HepG2 (cell line): ENCODE measurements around the gene ZNF544. TPM values are rescaled to one million over a fixed set of nuclear protein-coding genes. Genes with fewer than 3 reads are reported as not detected.

Experiments used
- ESRRA ChIP-seq: sonication (generic); formaldehyde crosslinking; IDR thresholded peaks from 2 replicates; pipeline ENCODE4 v1.5.1; 2020; ENCODE audit warnings: mild to moderate bottlenecking, low read depth, missing genetic modification reagents
- KDM3A ChIP-seq: IDR thresholded peaks from 2 replicates; pipeline ENCODE4 v1.6.1; 2018; ENCODE audit warnings: low read depth, missing compliant biosample characterization
- MED13 ChIP-seq: sonication (generic); formaldehyde crosslinking; IDR thresholded peaks from 2 replicates; pipeline ENCODE4 v1.5.0; 2020; ENCODE audit warnings: missing genetic modification reagents
- MIER3 ChIP-seq: IDR thresholded peaks from 2 replicates; pipeline ENCODE4 v1.6.1; 2016; ENCODE audit warnings: missing compliant biosample characterization, borderline replicate concordance
- NFKB2 ChIP-seq: sonication (generic); formaldehyde crosslinking; IDR thresholded peaks from 2 replicates; pipeline ENCODE4 v1.4.0; 2020; ENCODE audit warnings: missing genetic modification reagents, borderline replicate concordance
- RAD51 ChIP-seq: fragments of 450-650 bp; IDR thresholded peaks from 2 replicates; pipeline ENCODE4 v1.6.1; 2016; ENCODE audit warnings: borderline replicate concordance
- SALL2 ChIP-seq: sonication (generic); formaldehyde crosslinking; IDR thresholded peaks from 2 replicates; pipeline ENCODE4 v1.8.1; 2023; ENCODE audit warnings: mild to moderate bottlenecking, missing genetic modification reagents, inconsistent platforms
- TCF7L2 ChIP-seq: IDR thresholded peaks from 2 replicates; pipeline ENCODE4 v1.6.1; 2011; ENCODE audit warnings: mild to moderate bottlenecking, low read depth, low read length, moderate library complexity
- TEAD2 ChIP-seq: sonication (generic); formaldehyde crosslinking; IDR thresholded peaks from 2 replicates; pipeline ENCODE4 v1.9.0; 2021; ENCODE audit warnings: missing genetic modification reagents
- YEATS2 ChIP-seq: sonication (generic); formaldehyde crosslinking; IDR thresholded peaks from 2 replicates; pipeline ENCODE4 v1.4.0; 2020; ENCODE audit warnings: missing genetic modification reagents, borderline replicate concordance
- ZBTB42 ChIP-seq: sonication (generic); formaldehyde crosslinking; IDR thresholded peaks from 2 replicates; pipeline ENCODE4 v1.5.0; 2020; ENCODE audit warnings: mild to moderate bottlenecking, missing genetic modification reagents
- ZC3H4 ChIP-seq: sonication (generic); formaldehyde crosslinking; IDR thresholded peaks from 2 replicates; pipeline ENCODE4 v1.4.0; 2020; ENCODE audit warnings: missing genetic modification reagents, borderline replicate concordance
- ZKSCAN1 ChIP-seq: fragments of 150-350 bp; IDR thresholded peaks from 2 replicates; pipeline ENCODE4 v1.6.1; 2014; ENCODE audit warnings: low read length
- ZNF12 ChIP-seq: sonication (generic); formaldehyde crosslinking; IDR thresholded peaks from 2 replicates; pipeline ENCODE4 v1.5.0; 2020; ENCODE audit warnings: missing genetic modification reagents
- ZNF17 ChIP-seq: sonication (generic); formaldehyde crosslinking; IDR thresholded peaks from 2 replicates; pipeline ENCODE4 v1.5.0; 2020; ENCODE audit warnings: mild to moderate bottlenecking, missing genetic modification reagents
- ZNF230 ChIP-seq: sonication (generic); formaldehyde crosslinking; IDR thresholded peaks from 2 replicates; pipeline ENCODE4 v1.4.0; 2020; ENCODE audit warnings: mild to moderate bottlenecking, missing genetic modification reagents
- ZNF343 ChIP-seq: sonication (generic); formaldehyde crosslinking; IDR thresholded peaks from 2 replicates; pipeline ENCODE4 v1.4.0; 2020; ENCODE audit warnings: mild to moderate bottlenecking, missing genetic modification reagents
- polyA plus RNA-seq, 8 experiments: library from polyadenylated mRNA; depleted of rRNA in 3 of 8; stranded (reverse) in 7 of 8; unstranded in 1 of 8; fragments of >200 nt; fragmentation: Illumina TruSeq in 4 of 8; extraction: Trizol in 4 of 8; gene quantifications; 2 replicates each; pipeline versions ENCODE4 v1.2.1 to v1.2.3, GENCODE V29; 2011 to 2016; ENCODE audit warnings: low read depth in 4 of 8, missing spikeins in 1 of 8, mixed read lengths in 1 of 8; ENCODE audit not compliant: insufficient read depth in 1 of 8
- total RNA-seq, 5 experiments: library from RNA; depleted of rRNA; stranded (reverse); fragments of >200 nt; fragmentation: Illumina TruSeq; extraction: Trizol; gene quantifications; 2 replicates each; pipeline ENCODE4 v1.2.3, GENCODE V29; 2016; ENCODE audit warnings: low read depth in 1 of 5
- TF ChIP-seq, protein P1 (sequence below), 2 experiments: fragments of 450-650 bp in 1 of 2; sonication (generic) in 1 of 2; formaldehyde crosslinking in 1 of 2; IDR thresholded peaks; 2 replicates each; pipeline versions ENCODE4 v1.6.1 to v1.8.0; 2016 to 2022; ENCODE audit warnings: antibody characterized with exemption in 1 of 2, mild to moderate bottlenecking in 1 of 2, missing genetic modification reagents in 1 of 2
- TF ChIP-seq, protein P2 (sequence below): sonication (generic); formaldehyde crosslinking; IDR thresholded peaks from 2 replicates; pipeline ENCODE4 v1.8.1; 2023; ENCODE audit warnings: missing genetic modification reagents, mild to moderate bottlenecking, borderline replicate concordance
- TF ChIP-seq, protein P3 (sequence below): sonication (generic); formaldehyde crosslinking; IDR thresholded peaks from 2 replicates; pipeline ENCODE4 v1.8.1; 2023; ENCODE audit warnings: mild to moderate bottlenecking, inconsistent platforms, moderate library complexity, missing genetic modification reagents, borderline replicate concordance

Gene ZNF544
- total and polyA plus RNA-seq, 2 of the 13 experiments (the other 11 are each of a cell fraction or from before 2014, with no cell fraction given) = 13.1 to 17.0 TPM

- TF ChIP-seq, protein P1, sequence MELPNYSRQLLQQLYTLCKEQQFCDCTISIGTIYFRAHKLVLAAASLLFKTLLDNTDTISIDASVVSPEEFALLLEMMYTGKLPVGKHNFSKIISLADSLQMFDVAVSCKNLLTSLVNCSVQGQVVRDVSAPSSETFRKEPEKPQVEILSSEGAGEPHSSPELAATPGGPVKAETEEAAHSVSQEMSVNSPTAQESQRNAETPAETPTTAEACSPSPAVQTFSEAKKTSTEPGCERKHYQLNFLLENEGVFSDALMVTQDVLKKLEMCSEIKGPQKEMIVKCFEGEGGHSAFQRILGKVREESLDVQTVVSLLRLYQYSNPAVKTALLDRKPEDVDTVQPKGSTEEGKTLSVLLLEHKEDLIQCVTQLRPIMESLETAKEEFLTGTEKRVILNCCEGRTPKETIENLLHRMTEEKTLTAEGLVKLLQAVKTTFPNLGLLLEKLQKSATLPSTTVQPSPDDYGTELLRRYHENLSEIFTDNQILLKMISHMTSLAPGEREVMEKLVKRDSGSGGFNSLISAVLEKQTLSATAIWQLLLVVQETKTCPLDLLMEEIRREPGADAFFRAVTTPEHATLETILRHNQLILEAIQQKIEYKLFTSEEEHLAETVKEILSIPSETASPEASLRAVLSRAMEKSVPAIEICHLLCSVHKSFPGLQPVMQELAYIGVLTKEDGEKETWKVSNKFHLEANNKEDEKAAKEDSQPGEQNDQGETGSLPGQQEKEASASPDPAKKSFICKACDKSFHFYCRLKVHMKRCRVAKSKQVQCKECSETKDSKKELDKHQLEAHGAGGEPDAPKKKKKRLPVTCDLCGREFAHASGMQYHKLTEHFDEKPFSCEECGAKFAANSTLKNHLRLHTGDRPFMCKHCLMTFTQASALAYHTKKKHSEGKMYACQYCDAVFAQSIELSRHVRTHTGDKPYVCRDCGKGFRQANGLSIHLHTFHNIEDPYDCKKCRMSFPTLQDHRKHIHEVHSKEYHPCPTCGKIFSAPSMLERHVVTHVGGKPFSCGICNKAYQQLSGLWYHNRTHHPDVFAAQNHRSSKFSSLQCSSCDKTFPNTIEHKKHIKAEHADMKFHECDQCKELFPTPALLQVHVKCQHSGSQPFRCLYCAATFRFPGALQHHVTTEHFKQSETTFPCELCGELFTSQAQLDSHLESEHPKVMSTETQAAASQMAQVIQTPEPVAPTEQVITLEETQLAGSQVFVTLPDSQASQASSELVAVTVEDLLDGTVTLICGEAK (IDR thresholded peaks at IDR 0.05) = no peak
- TF ChIP-seq, protein P1 (CRISPR knock-in tag; IDR thresholded peaks at IDR 0.05) = peak; percentile 44; the same call in 1 of the 2 replicates
- TF ChIP-seq ESRRA (CRISPR knock-in tag) = peak; percentile 18; the same call in 1 of the 2 replicates
- no peak for TF ChIP-seq ZNF17
- TF ChIP-seq RAD51 = no peak
- TF ChIP-seq NFKB2 (CRISPR knock-in tag) = peak; percentile 39; the same call in 1 of the 2 replicates
- TF ChIP-seq, protein P2, sequence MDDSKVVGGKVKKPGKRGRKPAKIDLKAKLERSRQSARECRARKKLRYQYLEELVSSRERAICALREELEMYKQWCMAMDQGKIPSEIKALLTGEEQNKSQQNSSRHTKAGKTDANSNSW (CRISPR knock-in tag) = peak; percentile 57; the same call in 1 of the 2 replicates
- no peak for TF ChIP-seq ZKSCAN1
- no peak for TF ChIP-seq KDM3A
- TF ChIP-seq, protein P3, sequence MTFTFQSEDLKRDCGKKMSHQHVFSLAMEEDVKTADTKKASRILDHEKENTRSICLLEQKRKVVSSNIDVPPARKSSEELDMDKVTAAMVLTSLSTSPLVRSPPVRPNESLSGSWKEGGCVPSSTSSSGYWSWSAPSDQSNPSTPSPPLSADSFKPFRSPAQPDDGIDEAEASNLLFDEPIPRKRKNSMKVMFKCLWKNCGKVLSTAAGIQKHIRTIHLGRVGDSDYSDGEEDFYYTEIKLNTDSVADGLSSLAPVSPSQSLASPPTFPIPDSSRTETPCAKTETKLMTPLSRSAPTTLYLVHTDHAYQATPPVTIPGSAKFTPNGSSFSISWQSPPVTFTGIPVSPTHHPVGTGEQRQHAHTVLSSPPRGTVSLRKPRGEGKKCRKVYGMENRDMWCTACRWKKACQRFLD = 0 out of 2 replicates have a peak, but pooled peaks have one; percentile 30
- TF ChIP-seq ZNF230 (CRISPR knock-in tag) = no peak
- TF ChIP-seq ZC3H4 (CRISPR knock-in tag) = peak; percentile 50; the same call in 1 of the 2 replicates
- TF ChIP-seq ZNF12 (CRISPR knock-in tag) = no peak
- TF ChIP-seq TCF7L2 = no peak
- no peak; the same call in 1 of the 2 replicates for TF ChIP-seq ZNF343 (CRISPR knock-in tag)
- TF ChIP-seq ZBTB42 (CRISPR knock-in tag) = no peak
- TF ChIP-seq TEAD2 (CRISPR knock-in tag) = no peak
- peak; percentile 75 for TF ChIP-seq SALL2 (CRISPR knock-in tag)
- TF ChIP-seq MED13 (CRISPR knock-in tag) = no peak
- TF ChIP-seq YEATS2 (CRISPR knock-in tag) = no peak
- no peak for TF ChIP-seq MIER3 (CRISPR knock-in tag)
These were observed 50.6 kb downstream of the ZNF544 start (continued) for GRCh38 chr19:58279042-58279924.
